PC-3 (cell line): ENCODE measurements around the gene NUP62. TPM values are rescaled to one million over a fixed set of nuclear protein-coding genes. Genes with fewer than 3 reads are reported as not detected.

Experiments used
- ATAC-seq: fragments of 200-7000 bp; cut with Tn5 transposase; 2 replicates; pipeline ENCODE4 v1.9.1; 2020; ENCODE audit warnings: mild to moderate bottlenecking, moderate library complexity
- BruUV-seq: library from RNA; stranded (reverse); fragments of 400-500 nt; replicated peaks from 2 replicates; lab custom pipeline; 2021; lab: Mats Ljungman, UMichigan
- CTCF ChIA-PET: fragments of 300-600 bp; sonication (Branson Sonifier 250); formaldehyde crosslinking; loops from one replicate; lab custom pipeline; 2022; ENCODE audit warnings: antibody characterized with exemption; lab: Charles Lee
- POLR2A ChIA-PET: fragments of 300-600 bp; sonication (Branson Sonifier 250); formaldehyde crosslinking; loops from one replicate; lab custom pipeline; 2022; ENCODE audit warnings: antibody characterized with exemption; ENCODE audit not compliant: unreplicated experiment; lab: Charles Lee
- DNase-seq: peaks from one replicate; pipeline ENCODE4 v3.0.0-alpha.2; 2015
- H2AFZ ChIP-seq: fragments of 300-600 bp; sonication (generic); 2 replicates; pipeline ENCODE4 v1.6.0; 2016; ENCODE audit warnings: antibody characterized with exemption, low read length
- H3F3A ChIP-seq: fragments of 300-600 bp; sonication (generic); one replicate; pipeline ENCODE4 v1.6.0; 2017; ENCODE audit warnings: antibody characterized with exemption, low read length, control low read depth, mild to moderate bottlenecking; ENCODE audit not compliant: unreplicated experiment
- H3K27ac ChIP-seq: fragments of 300-600 bp; sonication (generic); 2 replicates; pipeline ENCODE4 v1.5.1; 2016; ENCODE audit warnings: mild to moderate bottlenecking, low read length
- H3K27me3 ChIP-seq: fragments of 300-600 bp; sonication (generic); 2 replicates; pipeline ENCODE4 v1.6.1; 2016; ENCODE audit warnings: low read length, mixed read lengths
- H3K36me3 ChIP-seq: fragments of 300-600 bp; sonication (generic); 2 replicates; pipeline ENCODE4 v1.6.1; 2016; ENCODE audit warnings: low read depth, mixed run types, low read length, mixed read lengths
- H3K4me1 ChIP-seq: fragments of 300-600 bp; sonication (generic); 2 replicates; pipeline ENCODE4 v1.5.1; 2016; ENCODE audit warnings: low read length; ENCODE audit not compliant: insufficient read depth
- H3K4me2 ChIP-seq: fragments of 300-600 bp; sonication (generic); 2 replicates; pipeline ENCODE4 v1.6.0; 2016; ENCODE audit warnings: low read length
- H3K4me3 ChIP-seq: fragments of 300-600 bp; sonication (generic); 2 replicates; pipeline ENCODE4 v1.5.1; 2016; ENCODE audit warnings: mild to moderate bottlenecking, low read length, mixed read lengths
- H3K79me2 ChIP-seq: fragments of 300-600 bp; sonication (generic); 2 replicates; pipeline ENCODE4 v1.6.1; 2017; ENCODE audit warnings: low read length, mixed read lengths
- H3K9ac ChIP-seq: fragments of 300-600 bp; sonication (generic); 2 replicates; pipeline ENCODE4 v1.6.0; 2016; ENCODE audit warnings: mild to moderate bottlenecking, low read length
- H3K9me2 ChIP-seq: fragments of 300-600 bp; sonication (generic); replicated peaks from 2 replicates; pipeline ENCODE4 v1.6.1; 2016; ENCODE audit warnings: mixed run types, low read length, mixed read lengths
- H3K9me3 ChIP-seq: fragments of 300-600 bp; sonication (generic); 2 replicates; pipeline ENCODE4 v1.6.1; 2016; ENCODE audit warnings: low read length, mixed read lengths
- H4K20me1 ChIP-seq: fragments of 300-600 bp; sonication (generic); 2 replicates; pipeline ENCODE4 v1.6.1; 2016; ENCODE audit warnings: low read length, mixed read lengths
- CTCF ChIP-seq: fragments of 300-600 bp; sonication (generic); conservative IDR thresholded peaks from 2 replicates; pipeline ENCODE4 v1.5.1; 2017; ENCODE audit warnings: antibody characterized with exemption, low read depth, mild to moderate bottlenecking, low read length
- EZH2 ChIP-seq: fragments of 300-600 bp; sonication (generic); IDR thresholded peaks from one replicate; pipeline ENCODE4 v1.6.1; 2017; ENCODE audit warnings: antibody characterized with exemption, mild to moderate bottlenecking, low read length; ENCODE audit not compliant: unreplicated experiment
- EZH2phosphoT487 ChIP-seq: fragments of 300-600 bp; sonication (generic); IDR thresholded peaks from 2 replicates; pipeline ENCODE4 v1.6.1; 2018; ENCODE audit warnings: mild to moderate bottlenecking, antibody characterized with exemption, low read length, borderline replicate concordance
- intact Hi-C: fragments of 100-400 bp; cut with micrococcal nuclease; formaldehyde crosslinking; loops from 2 replicates; pipeline ENCODE4 v1.9.0; 2023
- total RNA-seq: library from RNA; depleted of rRNA; stranded (reverse); fragments of >200 nt; gene quantifications from 2 replicates; pipeline ENCODE4 v1.2.3, GENCODE V29; 2014

The NUP62 gene
- total RNA-seq, 1 experiment from 2014 or later: 129 TPM

- no peak overlapping the region for H3K27ac ChIP-seq
- peaks cover 18% of the 10 kb centered on the region for H3K36me3 ChIP-seq
- H3K4me3 ChIP-seq: no peak overlapping the region
- no peak overlapping the region for H3K4me2 ChIP-seq
- no peaks in the 10 kb centered on the region for H4K20me1 ChIP-seq
- H2AFZ ChIP-seq: no peak overlapping the region
- TF ChIP-seq EZH2: no peak
- no peak for TF ChIP-seq CTCF
- TF ChIP-seq EZH2phosphoT487: no peak
- peaks cover 12% of the 10 kb centered on the region for H3K4me1 ChIP-seq
- ATAC-seq (no peak), DNase-seq (no peak)
- intact Hi-C loops: no loop called here
- H3F3A ChIP-seq: peaks cover 3% of the 10 kb centered on the region
- ChIA-PET CTCF (no interaction called here), POLR2A (no interaction called here)
- no TSS peak for BruUV-seq
- no peak overlapping the region for H3K9ac ChIP-seq
- H3K9me3 ChIP-seq: no peaks in the 10 kb centered on the region
- H3K79me2 ChIP-seq: no peaks in the 10 kb centered on the region
- H3K9me2 ChIP-seq: no peaks in the 10 kb centered on the region
- no peaks in the 10 kb centered on the region for H3K27me3 ChIP-seq
These were observed 42.2 kb downstream of the NUP62 start for GRCh38 chr19:49887037-49887664.

GRCh38 chr19:49884760-49885159, 44.5 kb downstream of the NUP62 start:
- Histone ChIP-seq H3F3A (peaks cover 3% of the 10 kb centered on the region), H4K20me1 (no peaks in the 10 kb centered on the region), H3K9me3 (no peaks in the 10 kb centered on the region), H3K27ac (peak overlapping the region; percentile 62), H3K36me3 (peaks cover 26% of the 10 kb centered on the region), H2AFZ (no peak overlapping the region), H3K27me3 (no peaks in the 10 kb centered on the region), H3K79me2 (no peaks in the 10 kb centered on the region), H3K9me2 (no peaks in the 10 kb centered on the region), H3K4me1 (peaks cover 12% of the 10 kb centered on the region), H3K4me2 (no peak overlapping the region), H3K4me3 (no peak overlapping the region), H3K9ac (peak overlapping the region; percentile 5; the same call in 1 of the 2 replicates)
- no peak for TF ChIP-seq EZH2
- no peak for TF ChIP-seq CTCF
- TF ChIP-seq EZH2phosphoT487: no peak
- no TSS peak for BruUV-seq
- ATAC-seq (peak; percentile 45), DNase-seq (peak; percentile 59)
- intact Hi-C loops: no loop called here
- ChIA-PET CTCF (no interaction called here), POLR2A (interaction anchor here (0.6 kb wide), 1 partner anchor 589 kb away, joined by 8 read pairs; no protein-coding TSS in a partner anchor)

GRCh38 chr19:49884109-49884508, 45.2 kb downstream of the NUP62 start:
- H3K9me2 ChIP-seq: no peaks in the 10 kb centered on the region
- H3K9me3 ChIP-seq: no peaks in the 10 kb centered on the region
- peaks cover 14% of the 10 kb centered on the region for H3K4me1 ChIP-seq
- H3K4me3 ChIP-seq: no peak overlapping the region
- H3K27ac ChIP-seq: peak overlapping the region; percentile 62
- peaks cover 26% of the 10 kb centered on the region for H3K36me3 ChIP-seq
- no peaks in the 10 kb centered on the region for H3K27me3 ChIP-seq
- H3K9ac ChIP-seq: no peak overlapping the region
- CTCF ChIA-PET: no interaction called here
- peaks cover 3% of the 10 kb centered on the region for H3F3A ChIP-seq
- TF ChIP-seq EZH2 (no peak), EZH2phosphoT487 (no peak), CTCF (no peak)
- POLR2A ChIA-PET: no interaction called here
- no peak overlapping the region for H3K4me2 ChIP-seq
- ATAC-seq (no peak), DNase-seq (no peak)
- BruUV-seq: no TSS peak
- peaks cover 3% of the 10 kb centered on the region for H3K79me2 ChIP-seq
- H4K20me1 ChIP-seq: no peaks in the 10 kb centered on the region
- no peak overlapping the region for H2AFZ ChIP-seq
- intact Hi-C loops: no loop called here
